Measurements from ENCODE around the gene PCDHGA1.

DNA sequence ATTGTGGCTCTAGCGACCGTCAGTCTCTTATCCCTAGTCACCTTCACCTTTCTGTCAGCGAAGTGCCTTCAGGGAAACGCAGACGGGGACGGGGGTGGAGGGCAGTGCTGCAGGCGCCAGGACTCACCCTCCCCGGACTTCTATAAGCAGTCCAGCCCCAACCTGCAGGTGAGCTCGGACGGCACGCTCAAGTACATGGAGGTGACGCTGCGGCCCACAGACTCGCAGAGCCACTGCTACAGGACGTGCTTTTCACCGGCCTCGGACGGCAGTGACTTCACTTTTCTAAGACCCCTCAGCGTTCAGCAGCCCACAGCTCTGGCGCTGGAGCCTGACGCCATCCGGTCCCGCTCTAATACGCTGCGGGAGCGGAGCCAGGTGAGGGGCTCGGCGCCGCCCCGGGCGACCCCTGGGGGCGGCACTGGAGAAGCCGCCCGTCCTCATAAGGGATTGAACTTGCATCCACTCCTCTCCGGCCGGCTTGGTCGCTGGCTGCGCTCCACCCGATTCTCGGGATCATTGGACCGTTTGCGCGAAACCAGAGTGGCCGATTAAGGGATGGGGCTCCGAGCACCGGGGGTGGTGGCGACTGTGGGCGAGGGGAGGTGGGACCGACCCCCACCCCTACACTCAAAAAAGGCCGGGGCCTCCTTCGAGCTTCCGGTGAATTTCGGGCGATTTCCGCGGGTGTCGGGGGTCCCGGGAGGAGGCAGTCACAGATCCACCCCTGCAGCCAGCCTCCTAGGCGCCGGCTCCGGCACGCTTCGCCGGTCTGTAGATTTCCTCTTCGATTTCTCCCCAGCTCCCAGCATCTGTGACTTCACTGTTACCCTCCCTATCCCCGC, 161.2 kb downstream of the PCDHGA1 start:
- TF ChIP-seq POLR2A (IDR thresholded peaks at IDR 0.05), result no peak
- TF ChIP-seq CTCF (IDR thresholded peaks at IDR 0.05), result no peak

Data from right lobe of liver (tissue), 4 donors.